Activated naive CD8-positive, alpha-beta T cell treated with anti-CD3 and anti-CD28 coated beads, Interleukin-2, amount 10 ng/mL, durations not matched to agents 7 days and 5 days (primary cell): Measurements from ENCODE around the gene TGDS. TPM values are rescaled to one million over a fixed set of nuclear protein-coding genes. Genes with fewer than 3 reads are reported as not detected.

ENCODE experiments used
- ATAC-seq: fragments of 150-1000 bp; cut with Tn5 transposase; one replicate; pipeline ENCODE4 v1.10.0; 2021; ENCODE audit warnings: low read depth, moderate library complexity
- POLR2A ChIA-PET: fragments of 350-600 bp; sonication (Branson Sonifier 250); formaldehyde crosslinking; loops from one replicate; lab custom pipeline; 2021; ENCODE audit warnings: antibody characterized with exemption; lab: Charles Lee
- DNase-seq: peaks from one replicate; pipeline ENCODE4 v3.0.0; 2021
- H3K27ac Mint-ChIP-seq: one replicate; pipeline ENCODE4 v1.8.0; 2022; ENCODE audit warnings: mild to moderate bottlenecking, mixed read lengths
- H3K27me3 Mint-ChIP-seq: one replicate; pipeline ENCODE4 v1.8.0; 2022; ENCODE audit warnings: mild to moderate bottlenecking, moderate library complexity, mixed read lengths
- H3K36me3 Mint-ChIP-seq: one replicate; pipeline ENCODE4 v1.8.0; 2021; ENCODE audit warnings: mild to moderate bottlenecking, mixed read lengths
- H3K4me1 Mint-ChIP-seq: one replicate; pipeline ENCODE4 v1.8.0; 2021; ENCODE audit warnings: mixed read lengths
- H3K4me3 Mint-ChIP-seq: one replicate; pipeline ENCODE4 v1.8.0; 2022; ENCODE audit warnings: mild to moderate bottlenecking, moderate library complexity, mixed read lengths
- H3K9me3 Mint-ChIP-seq: one replicate; pipeline ENCODE4 v1.8.0; 2021; ENCODE audit warnings: mixed read lengths
- total RNA-seq, 2 experiments: library from RNA; stranded (reverse); gene quantifications; one replicate each; pipeline ENCODE4 v1.2.3, GENCODE V29; 2021

Gene TGDS
- total RNA-seq, 2 experiments from 2014 or later: 18.3 to 19.6 TPM

DNA sequence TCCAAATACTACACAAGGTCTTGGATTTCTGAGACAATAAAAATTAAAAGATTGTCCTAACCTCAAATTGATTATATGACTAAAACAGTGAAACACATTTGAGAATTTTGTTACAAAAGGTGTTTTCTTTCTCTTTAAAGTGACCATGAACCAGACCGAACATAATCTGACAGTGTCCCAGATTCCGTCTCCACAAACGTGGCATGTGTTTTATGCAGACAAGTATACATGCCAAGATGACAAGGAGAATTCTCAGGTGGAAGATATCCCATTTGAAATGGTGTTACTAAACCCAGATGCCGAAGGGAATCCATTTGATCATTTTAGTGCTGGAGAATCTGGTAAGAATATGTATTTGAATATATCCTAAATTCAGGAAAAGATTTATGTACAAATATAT lies 16.1 kb upstream of the TGDS start:
- Mint-ChIP-seq H3K27ac (no peak overlapping the region), H3K36me3 (peaks cover 29% of the 10 kb centered on the region), H3K9me3 (no peaks in the 10 kb centered on the region), H3K27me3 (no peaks in the 10 kb centered on the region), H3K4me1 (peaks cover 18% of the 10 kb centered on the region), H3K4me3 (no peak overlapping the region)
- DNase-seq (no peak), ATAC-seq (no peak)
- POLR2A ChIA-PET: no interaction called here

DNA sequence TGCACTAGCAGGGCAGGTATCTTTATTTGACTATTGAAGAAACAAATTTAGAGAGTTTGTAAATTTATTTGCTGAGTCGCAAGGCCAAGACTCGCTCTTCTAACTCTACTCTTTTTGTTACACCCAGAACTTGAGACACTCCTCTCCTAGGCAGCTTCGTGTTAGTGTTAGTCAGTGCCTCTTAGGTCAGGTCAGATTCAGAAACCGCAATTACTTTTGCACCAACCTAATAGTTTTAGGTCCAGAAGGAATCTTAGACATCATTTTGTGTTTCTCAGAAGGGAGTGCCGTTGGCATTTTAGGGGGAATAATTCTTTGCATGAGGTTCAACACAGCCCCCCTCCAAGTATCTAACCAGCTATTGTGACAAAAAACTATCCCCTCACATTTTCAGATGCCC lies 14.5 kb upstream of the TGDS start:
- Mint-ChIP-seq H3K4me3 (no peak overlapping the region), H3K27ac (no peak overlapping the region), H3K9me3 (no peaks in the 10 kb centered on the region), H3K36me3 (peaks cover 40% of the 10 kb centered on the region), H3K4me1 (peaks cover 20% of the 10 kb centered on the region), H3K27me3 (no peaks in the 10 kb centered on the region)
- no peak for ATAC-seq
- POLR2A ChIA-PET: no interaction called here
- no peak for DNase-seq

DNA sequence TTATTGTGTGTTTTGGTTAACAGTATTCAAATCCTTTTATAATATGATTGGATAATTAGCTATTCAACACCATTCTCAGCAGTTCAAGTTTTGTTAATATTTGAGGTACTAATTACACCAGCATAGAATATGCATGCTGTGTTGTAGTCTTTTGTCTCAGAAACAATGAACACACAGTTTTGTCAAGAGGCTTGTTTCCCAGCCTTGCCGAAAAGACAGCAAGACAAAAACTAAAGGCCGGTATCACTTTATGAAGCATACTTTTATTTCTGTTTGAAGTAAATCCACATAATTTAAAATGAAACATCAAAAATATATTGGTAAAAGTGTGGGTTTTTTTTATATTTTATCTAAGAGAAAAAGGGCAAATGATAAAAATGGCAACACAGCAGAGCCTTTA lies 13.2 kb upstream of the TGDS start:
- no peak for ATAC-seq
- Mint-ChIP-seq H3K9me3 (no peaks in the 10 kb centered on the region), H3K27me3 (no peaks in the 10 kb centered on the region), H3K27ac (no peak overlapping the region), H3K4me1 (peaks cover 20% of the 10 kb centered on the region), H3K36me3 (peaks cover 38% of the 10 kb centered on the region), H3K4me3 (no peak overlapping the region)
- POLR2A ChIA-PET: no interaction called here
- DNase-seq: no peak

DNA sequence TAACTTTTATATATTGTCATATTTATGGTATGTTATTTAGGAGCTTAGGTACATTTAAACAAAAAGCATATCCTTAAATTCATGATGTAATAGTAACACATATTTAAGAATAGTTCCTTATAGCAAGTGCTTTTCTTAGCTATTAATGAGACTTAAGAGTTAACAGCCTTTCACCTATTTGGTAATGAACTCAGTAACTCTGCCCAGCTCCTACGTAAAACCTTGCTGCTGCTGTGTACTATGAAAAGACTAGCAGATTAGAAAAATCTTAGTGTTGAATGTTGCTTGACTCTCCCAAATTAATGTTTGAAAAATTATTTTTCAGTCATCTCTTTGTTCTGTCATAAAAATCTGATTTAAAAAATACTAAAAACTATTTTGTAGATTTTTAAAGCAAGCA lies 12.6 kb upstream of the TGDS start:
- POLR2A ChIA-PET: no interaction called here
- Mint-ChIP-seq H3K27ac (no peak overlapping the region), H3K27me3 (no peaks in the 10 kb centered on the region), H3K36me3 (peaks cover 34% of the 10 kb centered on the region), H3K4me3 (no peak overlapping the region), H3K9me3 (no peaks in the 10 kb centered on the region), H3K4me1 (peaks cover 22% of the 10 kb centered on the region)
- ATAC-seq (no peak), DNase-seq (no peak)

- DNase-seq (no peak), ATAC-seq (no peak)
- H3K4me1 Mint-ChIP-seq: peaks cover 25% of the 10 kb centered on the region
- POLR2A ChIA-PET: no interaction called here
- peaks cover 31% of the 10 kb centered on the region for H3K36me3 Mint-ChIP-seq
- no peaks in the 10 kb centered on the region for H3K27me3 Mint-ChIP-seq
- H3K27ac Mint-ChIP-seq: no peak overlapping the region
- H3K9me3 Mint-ChIP-seq: no peaks in the 10 kb centered on the region
- H3K4me3 Mint-ChIP-seq: no peak overlapping the region
Measured at GRCh38 chr13:94607939-94608338, 12.0 kb upstream of the TGDS start.

DNA sequence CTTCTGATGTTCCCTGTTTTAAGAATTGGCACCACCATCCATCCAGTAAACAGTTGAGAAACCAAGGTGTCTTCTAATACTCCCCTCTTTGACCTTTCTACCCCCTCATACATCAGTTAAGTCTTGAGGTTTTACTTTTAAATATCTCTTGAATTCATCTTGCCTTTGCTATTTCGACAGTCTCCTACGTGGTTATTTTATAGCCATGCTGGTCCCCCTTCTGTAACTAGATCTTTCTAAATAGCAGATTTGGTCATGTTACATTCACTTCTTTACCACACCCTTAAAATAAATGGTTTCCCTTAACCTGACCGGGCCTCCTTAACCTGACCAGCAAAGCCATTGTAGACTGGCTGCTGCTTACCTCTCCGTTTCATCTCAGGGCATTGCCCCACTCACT lies 11.1 kb upstream of the TGDS start:
- Mint-ChIP-seq H3K27me3 (no peaks in the 10 kb centered on the region), H3K9me3 (no peaks in the 10 kb centered on the region), H3K36me3 (peaks cover 30% of the 10 kb centered on the region), H3K4me3 (no peak overlapping the region), H3K27ac (no peak overlapping the region), H3K4me1 (peaks cover 29% of the 10 kb centered on the region)
- POLR2A ChIA-PET: no interaction called here
- no peak for DNase-seq
- no peak for ATAC-seq

DNA sequence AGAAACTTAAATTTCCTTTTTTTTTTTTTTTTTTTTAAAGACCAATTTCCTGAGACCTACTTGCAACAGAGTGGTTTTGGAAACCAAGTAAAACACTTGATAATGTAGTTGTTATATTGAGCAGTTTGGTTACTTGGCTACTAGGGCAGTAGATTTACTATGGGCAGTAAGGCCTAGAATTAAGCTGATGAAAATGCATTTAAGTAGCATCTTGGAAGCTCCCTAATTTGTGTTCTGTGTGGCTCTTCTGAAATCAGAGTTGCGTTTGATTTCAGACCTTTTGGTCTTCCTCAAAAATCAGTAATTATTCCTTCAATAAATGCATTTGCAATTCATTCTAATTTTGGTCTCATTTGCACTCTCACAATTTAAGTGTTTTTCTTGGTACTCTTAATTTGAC lies 6.5 kb upstream of the TGDS start:
- peaks cover 17% of the 10 kb centered on the region for H3K36me3 Mint-ChIP-seq
- POLR2A ChIA-PET: interaction anchor here (0.7 to 1.5 kb wide), 3 partner anchors 43 to 61 kb away, joined by 4 to 8 read pairs (median 8); no protein-coding TSS in a partner anchor
- peak overlapping the region; percentile 83 for H3K4me3 Mint-ChIP-seq
- DNase-seq: no peak
- H3K27me3 Mint-ChIP-seq: no peaks in the 10 kb centered on the region
- H3K4me1 Mint-ChIP-seq: peaks cover 29% of the 10 kb centered on the region
- ATAC-seq: no peak
- H3K9me3 Mint-ChIP-seq: peaks cover 5% of the 10 kb centered on the region
- peak overlapping the region; percentile 60 for H3K27ac Mint-ChIP-seq

GRCh38 chr13:94601446-94602431 lies 5.8 kb upstream of the TGDS start, which contains the start of gene GPR180:
GPR180 (plus strand) TSS chr13:94601857; CDS start chr13:94601928, 71 bp downstream.
- peaks cover 11% of the 10 kb centered on the region for H3K36me3 Mint-ChIP-seq
- peak within 1 kb of the TSS; percentile 83 for H3K4me3 Mint-ChIP-seq
- ATAC-seq (peak; percentile 100), DNase-seq (peak; percentile 84)
- peak within 1 kb of the TSS; percentile 64 for H3K27ac Mint-ChIP-seq
- H3K9me3 Mint-ChIP-seq: peaks cover 5% of the 10 kb centered on the region
- no peaks in the 10 kb centered on the region for H3K27me3 Mint-ChIP-seq
- peaks cover 26% of the 10 kb centered on the region for H3K4me1 Mint-ChIP-seq
- POLR2A ChIA-PET: interaction anchor here (0.6 to 1.5 kb wide), 4 partner anchors 15 to 61 kb away, joined by 3 to 8 read pairs (median 6); no protein-coding TSS in a partner anchor

DNA sequence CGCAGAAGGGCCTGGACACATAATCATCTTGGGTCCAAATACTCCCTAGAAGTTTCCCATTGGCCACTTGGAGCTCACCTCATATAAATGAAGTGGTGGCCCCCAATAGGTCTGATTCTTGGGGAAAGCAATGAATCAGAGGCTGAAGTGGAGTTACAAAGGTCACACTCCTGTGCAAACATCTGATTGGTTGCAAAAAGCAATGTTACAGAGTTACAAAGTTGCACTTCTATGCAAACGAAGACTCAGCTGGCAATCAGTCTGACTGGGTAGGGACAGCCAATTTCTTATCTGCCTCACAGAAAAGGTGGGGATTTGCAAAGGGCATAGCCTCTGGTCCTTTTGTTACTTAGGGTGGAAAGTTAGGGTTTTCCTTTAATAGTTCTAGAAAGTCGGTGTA lies 3.9 kb upstream of the TGDS start:
- Mint-ChIP-seq H3K4me3 (no peak overlapping the region), H3K4me1 (peaks cover 23% of the 10 kb centered on the region), H3K36me3 (peaks cover 2% of the 10 kb centered on the region), H3K9me3 (peaks cover 5% of the 10 kb centered on the region), H3K27me3 (no peaks in the 10 kb centered on the region), H3K27ac (no peak overlapping the region)
- no peak for DNase-seq
- no peak for ATAC-seq
- POLR2A ChIA-PET: no interaction called here

- Mint-ChIP-seq H3K27ac (no peak overlapping the region), H3K36me3 (peaks cover 6% of the 10 kb centered on the region), H3K27me3 (no peaks in the 10 kb centered on the region), H3K4me1 (peaks cover 31% of the 10 kb centered on the region), H3K9me3 (peaks cover 5% of the 10 kb centered on the region), H3K4me3 (no peak overlapping the region)
- DNase-seq: no peak
- no peak for ATAC-seq
- POLR2A ChIA-PET: no interaction called here
Measured at GRCh38 chr13:94598281-94598680, 2.3 kb upstream of the TGDS start.

GRCh38 chr13:94596575-94596971 lies 621 bp upstream of the TGDS start:
- DNase-seq: no peak
- peak overlapping the region; percentile 81 for H3K27ac Mint-ChIP-seq
- peaks cover 28% of the 10 kb centered on the region for H3K4me1 Mint-ChIP-seq
- POLR2A ChIA-PET: interaction anchor here (0.8 to 2.3 kb wide), 10 partner anchors 8 to 273 kb away, joined by 3 to 43 read pairs (median 5); no protein-coding TSS in a partner anchor
- H3K27me3 Mint-ChIP-seq: no peaks in the 10 kb centered on the region
- H3K36me3 Mint-ChIP-seq: peaks cover 12% of the 10 kb centered on the region
- no peak for ATAC-seq
- peaks cover 5% of the 10 kb centered on the region for H3K9me3 Mint-ChIP-seq
- H3K4me3 Mint-ChIP-seq: peak overlapping the region; percentile 91

- no peaks in the 10 kb centered on the region for H3K27me3 Mint-ChIP-seq
- peak; percentile 50 for DNase-seq
- peak overlapping the region; percentile 91 for H3K4me3 Mint-ChIP-seq
- ATAC-seq: peak; percentile 67
- H3K9me3 Mint-ChIP-seq: no peaks in the 10 kb centered on the region
- peaks cover 18% of the 10 kb centered on the region for H3K36me3 Mint-ChIP-seq
- peak overlapping the region; percentile 81 for H3K27ac Mint-ChIP-seq
- H3K4me1 Mint-ChIP-seq: peaks cover 27% of the 10 kb centered on the region
- POLR2A ChIA-PET: interaction anchor here (0.6 to 2.3 kb wide), 13 partner anchors 9 to 271 kb away, joined by 3 to 43 read pairs (median 5); no protein-coding TSS in a partner anchor
Measured at GRCh38 chr13:94595001-94595949, 677 bp downstream of the TGDS start.

DNA sequence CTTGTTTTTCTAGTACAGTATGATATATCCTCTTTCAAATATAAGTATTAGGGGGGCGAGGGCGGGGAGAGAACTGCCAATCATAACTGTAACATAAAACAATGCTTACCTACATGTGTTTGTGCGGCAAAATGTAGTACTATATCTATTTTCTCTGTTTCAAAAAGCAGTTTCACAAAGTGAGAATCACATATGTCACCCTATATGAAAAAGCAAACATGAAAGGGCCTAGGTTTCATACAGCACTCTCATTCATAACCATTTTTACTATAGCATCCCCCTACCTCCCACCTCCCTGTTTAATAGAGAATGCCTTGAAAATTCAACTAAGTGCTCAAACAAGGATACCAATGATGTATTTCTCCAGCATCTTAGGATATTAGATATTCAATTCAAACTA lies 5.2 kb downstream of the TGDS start:
- Mint-ChIP-seq H3K27ac (no peak overlapping the region), H3K36me3 (peaks cover 37% of the 10 kb centered on the region), H3K4me3 (no peak overlapping the region), H3K27me3 (no peaks in the 10 kb centered on the region), H3K4me1 (peaks cover 27% of the 10 kb centered on the region), H3K9me3 (no peaks in the 10 kb centered on the region)
- ATAC-seq: no peak
- no peak for DNase-seq
- POLR2A ChIA-PET: interaction anchor here (1.1 kb wide), 1 partner anchor 41 kb away, joined by 4 read pairs; no protein-coding TSS in a partner anchor
